Activated naive CD4-positive, alpha-beta T cell treated with anti-CD3 and anti-CD28 coated beads, Interleukin-2, amount 50 U/mL, for 72 hours (primary cell): ENCODE measurements around the gene OR52E6. TPM values are rescaled to one million over a fixed set of nuclear protein-coding genes. Genes with fewer than 3 reads are reported as not detected.

Experiments used
- ATAC-seq, 2 donors: fragments of 150-1000 bp; cut with Tn5 transposase; 2 replicates each; pipeline ENCODE4 v1.10.0; 2021; ENCODE audit warnings: mild to moderate bottlenecking in 2 of 2, moderate library complexity in 2 of 2
- DNase-seq, 2 donors: peaks; one replicate each; pipeline ENCODE4 v3.0.0; 2021 to 2022; ENCODE audit warnings: low spot score in 2 of 2
- H3K27ac Mint-ChIP-seq, 2 donors: one replicate each; pipeline ENCODE4 v1.8.0; 2022; ENCODE audit warnings: mild to moderate bottlenecking in 2 of 2, mixed read lengths in 2 of 2
- H3K36me3 Mint-ChIP-seq, 2 donors: one replicate each; pipeline ENCODE4 v1.8.0; 2022; ENCODE audit warnings: mixed read lengths in 2 of 2
- H3K9me3 Mint-ChIP-seq, 2 donors: one replicate each; pipeline ENCODE4 v1.8.0; 2022; ENCODE audit warnings: mixed read lengths in 2 of 2
- total RNA-seq, 2 donors: library from RNA; stranded (reverse); gene quantifications; one replicate each; pipeline ENCODE4 v1.2.3, GENCODE V29; 2022

Gene OR52E6
- not detected for total RNA-seq

GRCh38 chr11:5841797-5842196 is at the start of gene OR52E6:
Gene OR52E6, minus strand, starts transcription at chr11:5841897. Its CDS starts 0 bp downstream, at chr11:5841897.
- DNase-seq (no peak), ATAC-seq (no peak)
- Mint-ChIP-seq H3K36me3 (peaks cover 0 to 5% of the 10 kb centered on the region in 2 donors), H3K27ac (no peak within 1 kb of the TSS), H3K9me3 (peaks cover 6 to 7% of the 10 kb centered on the region in 2 donors)

- ATAC-seq = no peak
- Mint-ChIP-seq H3K36me3 (no peaks in the 10 kb centered on the region), H3K27ac (no peak overlapping the region), H3K9me3 (no peaks in the 10 kb centered on the region)
- DNase-seq = no peak
Measured at GRCh38 chr11:5891216-5891800, 49.6 kb upstream of the OR52E6 start.

- no peak for ATAC-seq
- no peak for DNase-seq
- H3K27ac Mint-ChIP-seq = no peak overlapping the region
- H3K9me3 Mint-ChIP-seq = no peaks in the 10 kb centered on the region
- H3K36me3 Mint-ChIP-seq = no peaks in the 10 kb centered on the region
Measured at GRCh38 chr11:5887661-5888060, 46.0 kb upstream of the OR52E6 start.

GRCh38 chr11:5887172-5887571 is 45.5 kb upstream of the OR52E6 start:
- Mint-ChIP-seq H3K9me3 (no peaks in the 10 kb centered on the region), H3K36me3 (no peaks in the 10 kb centered on the region), H3K27ac (no peak overlapping the region)
- DNase-seq (no peak), ATAC-seq (no peak)

- H3K36me3 Mint-ChIP-seq = no peaks in the 10 kb centered on the region
- DNase-seq (no peak), ATAC-seq (no peak)
- H3K27ac Mint-ChIP-seq = no peak overlapping the region
- H3K9me3 Mint-ChIP-seq = no peaks in the 10 kb centered on the region
Measured at GRCh38 chr11:5881756-5882155, 40.1 kb upstream of the OR52E6 start.

GRCh38 chr11:5880329-5880728 is 38.6 kb upstream of the OR52E6 start, which contains the start of gene OR52E4:
Gene OR52E4, plus strand, starts transcription at chr11:5880629. Its CDS starts 3,664 bp downstream, at chr11:5884293.
- no peak for ATAC-seq

GRCh38 chr11:5878564-5878963 is 36.9 kb upstream of the OR52E6 start:
- Mint-ChIP-seq H3K36me3 (no peaks in the 10 kb centered on the region), H3K27ac (no peak overlapping the region), H3K9me3 (peaks cover 0 to 5% of the 10 kb centered on the region in 2 donors)
- DNase-seq = no peak
- ATAC-seq = no peak

More at GRCh38 chr11:5880329-5880728, 38.6 kb upstream of the OR52E6 start, which contains the start of gene OR52E4:
- no peaks in the 10 kb centered on the region for H3K9me3 Mint-ChIP-seq
- DNase-seq = no peak
- no peak within 1 kb of the TSS for H3K27ac Mint-ChIP-seq
- H3K36me3 Mint-ChIP-seq = no peaks in the 10 kb centered on the region

GRCh38 chr11:5865826-5866225 is 24.1 kb upstream of the OR52E6 start:
- DNase-seq = no peak
- no peak for ATAC-seq
- Mint-ChIP-seq H3K36me3 (no peaks in the 10 kb centered on the region), H3K27ac (no peak overlapping the region), H3K9me3 (peaks cover 0 to 4% of the 10 kb centered on the region in 2 donors)

GRCh38 chr11:5857590-5857989 is 15.9 kb upstream of the OR52E6 start, which contains the start of gene OR52E8:
Gene OR52E8, minus strand, starts transcription at chr11:5857690. Its CDS starts 0 bp downstream, at chr11:5857690.
- no peaks in the 10 kb centered on the region for H3K36me3 Mint-ChIP-seq
- H3K27ac Mint-ChIP-seq = no peak within 1 kb of the TSS
- ATAC-seq (no peak), DNase-seq (no peak)
- H3K9me3 Mint-ChIP-seq = peaks cover 0 to 6% of the 10 kb centered on the region in 2 donors

- Mint-ChIP-seq H3K9me3 (peaks cover 0 to 6% of the 10 kb centered on the region in 2 donors), H3K36me3 (no peaks in the 10 kb centered on the region), H3K27ac (no peak overlapping the region)
- DNase-seq (no peak), ATAC-seq (no peak)
Measured at GRCh38 chr11:5851002-5851401, 9.3 kb upstream of the OR52E6 start.

- DNase-seq (no peak), ATAC-seq (no peak)
- Mint-ChIP-seq H3K36me3 (no peaks in the 10 kb centered on the region), H3K9me3 (no peaks in the 10 kb centered on the region), H3K27ac (no peak overlapping the region)
Measured at GRCh38 chr11:5847711-5848110, 6.0 kb upstream of the OR52E6 start.

GRCh38 chr11:5846701-5847100 is 5.0 kb upstream of the OR52E6 start:
- Mint-ChIP-seq H3K9me3 (no peaks in the 10 kb centered on the region), H3K36me3 (no peaks in the 10 kb centered on the region), H3K27ac (no peak overlapping the region)
- ATAC-seq (no peak), DNase-seq (no peak)

- H3K27ac Mint-ChIP-seq = no peak overlapping the region
- DNase-seq (no peak), ATAC-seq (no peak)
- peaks cover 6 to 7% of the 10 kb centered on the region in 2 donors for H3K9me3 Mint-ChIP-seq
- peaks cover 0 to 5% of the 10 kb centered on the region in 2 donors for H3K36me3 Mint-ChIP-seq
Measured at GRCh38 chr11:5837695-5838094, 4.0 kb downstream of the OR52E6 start.

GRCh38 chr11:5833446-5833845 is 8.3 kb downstream of the OR52E6 start:
- Mint-ChIP-seq H3K36me3 (peaks cover 0 to 3% of the 10 kb centered on the region in 2 donors), H3K9me3 (peaks cover 2 to 3% of the 10 kb centered on the region in 2 donors), H3K27ac (no peak overlapping the region)
- DNase-seq (no peak), ATAC-seq (no peak)

- DNase-seq (no peak), ATAC-seq (no peak)
- Mint-ChIP-seq H3K36me3 (no peaks in the 10 kb centered on the region), H3K9me3 (no peaks in the 10 kb centered on the region), H3K27ac (no peak overlapping the region)
Measured at GRCh38 chr11:5831196-5831829, 10.4 kb downstream of the OR52E6 start.

GRCh38 chr11:5818245-5818886 is 23.3 kb downstream of the OR52E6 start:
- no peak for DNase-seq
- H3K36me3 Mint-ChIP-seq = no peaks in the 10 kb centered on the region
- no peaks in the 10 kb centered on the region for H3K9me3 Mint-ChIP-seq
- ATAC-seq = no peak
- H3K27ac Mint-ChIP-seq = peak overlapping the region; percentile 51 to 66

GRCh38 chr11:5815534-5815933 is 26.2 kb downstream of the OR52E6 start:
- H3K9me3 Mint-ChIP-seq = no peaks in the 10 kb centered on the region
- H3K27ac Mint-ChIP-seq = no peak overlapping the region
- no peaks in the 10 kb centered on the region for H3K36me3 Mint-ChIP-seq
- ATAC-seq (no peak), DNase-seq (no peak)
